HG02885 (cell line): ENCODE data around the gene SFTA2.

Source experiments
- ATAC-seq: cut with Tn5 transposase; IDR thresholded peaks from one replicate; pipeline ENCODE4 v1.9.1; 2021; ENCODE audit warnings: mild to moderate bottlenecking; ENCODE audit not compliant: unreplicated experiment, poor library complexity

Gene SFTA2

GRCh38 chr6:30893001-30893591, 38.9 kb downstream of the SFTA2 start:
- ATAC-seq: no peak

GRCh38 chr6:30891816-30892538, 40.0 kb downstream of the SFTA2 start:
- no peak for ATAC-seq

- ATAC-seq: no peak
These were observed 40.6 kb downstream of the SFTA2 start for GRCh38 chr6:30891450-30891723.

GRCh38 chr6:30890646-30891449, 41.1 kb downstream of the SFTA2 start:
- no peak for ATAC-seq

GRCh38 chr6:30889921-30890645, 41.9 kb downstream of the SFTA2 start:
- no peak for ATAC-seq

GRCh38 chr6:30889496-30889885, 42.5 kb downstream of the SFTA2 start:
- ATAC-seq: no peak

GRCh38 chr6:30888816-30889495, 43.0 kb downstream of the SFTA2 start:
- ATAC-seq: no peak

- ATAC-seq: no peak
These were observed 43.8 kb downstream of the SFTA2 start for GRCh38 chr6:30887901-30888815.

GRCh38 chr6:30886897-30887255, 45.1 kb downstream of the SFTA2 start:
- ATAC-seq: no peak

- ATAC-seq: no peak
These were observed 45.7 kb downstream of the SFTA2 start for GRCh38 chr6:30885999-30886896.

GRCh38 chr6:30885481-30885998, 46.4 kb downstream of the SFTA2 start:
- no peak for ATAC-seq

- ATAC-seq: no peak
These were observed 47.2 kb downstream of the SFTA2 start for GRCh38 chr6:30884521-30885480.

- ATAC-seq: peak; percentile 32
These were observed 48.1 kb downstream of the SFTA2 start, which contains the start of gene DDR1 for GRCh38 chr6:30883685-30884520. Gene DDR1 (plus strand): TSS chr6:30884519. CDS start chr6:30888730, 4,211 bp downstream.

GRCh38 chr6:30882759-30883684, 48.9 kb downstream of the SFTA2 start:
- ATAC-seq: peak; percentile 35

- ATAC-seq: no peak
These were observed 49.7 kb downstream of the SFTA2 start for GRCh38 chr6:30882204-30882758.
